HG03442 (cell line): ENCODE measurements around the gene KRT73.

ENCODE experiments used
- ATAC-seq: cut with Tn5 transposase; IDR thresholded peaks from one replicate; pipeline ENCODE4 v1.9.1; 2021; ENCODE audit warnings: mild to moderate bottlenecking, moderate library complexity; ENCODE audit not compliant: unreplicated experiment

The KRT73 gene

GRCh38 chr12:52575948-52576347 is 42.4 kb downstream of the KRT73 start:
- no peak for ATAC-seq

GRCh38 chr12:52575256-52575655 is 43.1 kb downstream of the KRT73 start:
- ATAC-seq, result no peak

- no peak for ATAC-seq
Measured at GRCh38 chr12:52573743-52574142, 44.6 kb downstream of the KRT73 start, which contains the start of gene KRT74. KRT74 (minus strand) TSS chr12:52573843; CDS start chr12:52573777, 66 bp downstream.

DNA sequence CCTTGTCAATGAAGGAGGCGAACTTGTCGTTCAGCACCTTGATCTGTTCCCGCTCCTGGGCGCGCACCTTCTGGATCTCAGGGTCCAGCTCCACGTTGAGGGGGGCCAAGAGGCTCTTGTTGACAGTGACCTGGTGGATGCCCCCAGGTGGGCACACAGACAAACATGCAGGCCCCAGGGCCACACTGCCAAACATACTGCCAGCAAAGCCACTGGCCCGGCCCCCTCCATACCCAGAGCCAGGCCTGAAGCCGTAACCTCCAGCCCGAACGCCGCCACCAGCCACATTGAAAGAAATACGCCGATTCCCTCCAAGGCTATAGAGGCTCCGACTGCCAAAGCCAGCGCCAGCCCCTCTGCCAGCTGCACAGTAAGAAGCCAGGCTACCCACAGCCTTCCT is 45.1 kb downstream of the KRT73 start:
- no peak for ATAC-seq

DNA sequence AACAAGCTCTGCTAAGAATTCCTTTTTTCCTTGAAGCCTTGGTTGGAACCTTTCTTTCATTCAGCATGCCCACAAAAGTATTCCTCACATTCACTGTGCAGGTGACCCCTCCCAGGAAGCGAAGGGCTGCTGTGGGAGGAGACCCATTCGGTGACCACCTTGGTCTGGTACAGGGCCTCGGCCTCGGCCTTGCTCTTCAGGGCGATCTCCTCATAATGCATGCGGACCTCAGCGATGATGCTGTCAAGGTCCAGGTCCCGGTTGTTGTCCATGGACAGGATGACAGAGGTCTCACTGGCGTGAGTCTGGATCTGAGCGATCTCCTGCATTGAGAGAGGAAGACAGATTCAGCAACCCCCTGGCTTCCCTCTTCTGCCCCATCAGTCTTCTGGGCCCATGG is 47.8 kb downstream of the KRT73 start:
- ATAC-seq, result no peak

- ATAC-seq, result no peak
Measured at GRCh38 chr12:52568111-52568510, 50.2 kb downstream of the KRT73 start.

GRCh38 chr12:52566847-52567291 is 51.5 kb downstream of the KRT73 start:
- ATAC-seq, result no peak

DNA sequence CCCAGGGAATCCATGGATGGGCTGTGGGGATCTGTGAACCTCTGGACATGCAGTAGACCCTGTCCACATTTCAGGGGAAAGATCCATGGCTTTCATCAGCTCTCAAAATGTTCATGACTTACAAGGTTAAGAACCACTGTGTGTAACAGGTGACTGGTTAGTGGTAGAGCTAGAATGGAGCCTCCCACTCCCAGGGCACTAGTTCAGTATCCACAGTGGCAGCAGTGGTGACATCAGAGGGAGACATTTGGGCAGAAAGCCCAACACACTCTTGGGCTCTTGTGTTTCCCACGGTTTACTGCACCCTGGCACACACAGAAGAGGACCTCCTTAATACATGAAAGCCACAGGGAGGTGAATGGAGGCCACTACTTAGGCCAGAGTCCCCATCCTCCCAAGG is 53.8 kb downstream of the KRT73 start:
- no peak for ATAC-seq

DNA sequence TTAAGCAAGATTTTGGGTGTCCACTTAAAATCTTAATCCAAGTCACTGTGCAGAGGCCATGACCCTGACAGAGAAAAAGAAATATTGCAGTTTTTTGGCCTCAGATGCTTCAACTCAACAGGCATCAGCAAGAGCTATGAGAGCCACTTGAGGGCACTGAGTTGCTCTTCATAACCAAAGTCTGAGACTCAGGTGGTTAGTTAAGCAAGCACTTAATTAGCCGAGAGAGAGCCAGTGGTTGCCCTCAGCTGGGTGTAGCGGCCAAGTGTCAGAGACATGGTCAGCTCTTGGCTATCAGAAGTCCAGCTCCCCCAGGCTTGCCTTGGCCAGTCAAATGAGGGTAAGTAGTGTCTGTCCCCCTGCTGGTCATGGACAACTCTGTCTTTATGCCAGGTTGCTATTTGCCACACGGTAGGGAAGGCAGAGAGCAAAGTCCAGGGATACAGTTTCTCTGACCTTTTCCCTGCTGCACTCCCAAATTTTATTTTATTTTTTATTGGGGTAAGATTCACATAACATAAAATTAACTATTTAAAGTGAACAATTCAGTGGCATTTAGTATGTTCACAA is 56.4 kb downstream of the KRT73 start:
- no peak for ATAC-seq

- no peak for ATAC-seq
Measured at GRCh38 chr12:52559979-52560378, 58.4 kb downstream of the KRT73 start.

DNA sequence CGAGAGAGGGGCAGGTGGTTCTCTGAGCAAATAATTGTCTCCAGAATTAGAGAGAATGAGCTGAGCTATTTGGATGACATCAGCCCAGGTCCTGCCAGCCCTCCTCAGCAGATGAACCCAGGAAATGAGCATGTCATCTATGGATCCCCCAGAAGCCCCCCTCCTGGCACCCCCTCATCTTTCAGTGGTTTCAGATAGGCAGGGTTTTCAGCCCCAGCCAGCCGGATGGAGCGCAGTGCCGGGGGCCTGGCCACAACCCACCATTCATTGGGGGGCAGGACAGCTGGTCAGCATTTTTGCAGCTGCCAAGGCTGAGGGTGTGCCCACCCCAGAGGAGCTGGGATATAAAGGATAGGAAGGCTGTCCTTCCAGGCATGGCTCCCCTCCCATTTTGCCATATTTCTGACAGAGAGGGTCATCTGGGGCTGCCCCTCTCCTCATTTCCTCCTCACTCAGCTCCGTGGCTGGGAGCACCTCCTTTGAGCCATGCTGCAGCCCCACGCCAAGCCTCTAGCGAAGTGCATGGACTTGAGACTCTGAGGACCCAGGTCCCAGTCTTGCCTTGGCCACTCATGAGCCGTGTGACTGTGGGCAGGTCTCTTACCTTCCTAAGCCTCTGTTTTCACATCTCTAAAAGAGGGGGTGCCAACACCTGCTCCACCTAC is 59.4 kb downstream of the KRT73 start:
- no peak for ATAC-seq
